HG03139 (cell line): ENCODE data around the gene WDFY3.

Source experiments
- ATAC-seq: cut with Tn5 transposase; IDR thresholded peaks from one replicate; pipeline ENCODE4 v1.9.1; 2021; ENCODE audit not compliant: unreplicated experiment

WDFY3 gene

DNA sequence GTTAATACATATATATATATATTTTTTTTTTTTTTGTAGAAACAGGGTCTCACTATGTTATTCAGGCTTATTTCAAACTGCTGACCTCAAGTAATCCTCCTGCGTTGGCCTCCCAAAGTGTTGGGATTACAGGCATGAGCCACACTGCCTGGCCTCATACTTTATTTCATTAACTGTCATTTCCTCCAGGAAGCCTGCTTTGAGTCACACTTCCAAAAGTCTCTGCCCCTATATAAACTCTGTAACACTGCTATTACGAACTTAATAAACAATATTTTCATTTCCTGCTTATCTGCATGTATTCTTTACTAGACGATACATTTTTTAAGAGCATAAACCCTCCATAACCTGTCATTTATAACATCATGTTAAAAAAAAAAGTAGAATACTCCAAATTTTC is 167.2 kb downstream of the WDFY3 start:
- no peak for ATAC-seq

DNA sequence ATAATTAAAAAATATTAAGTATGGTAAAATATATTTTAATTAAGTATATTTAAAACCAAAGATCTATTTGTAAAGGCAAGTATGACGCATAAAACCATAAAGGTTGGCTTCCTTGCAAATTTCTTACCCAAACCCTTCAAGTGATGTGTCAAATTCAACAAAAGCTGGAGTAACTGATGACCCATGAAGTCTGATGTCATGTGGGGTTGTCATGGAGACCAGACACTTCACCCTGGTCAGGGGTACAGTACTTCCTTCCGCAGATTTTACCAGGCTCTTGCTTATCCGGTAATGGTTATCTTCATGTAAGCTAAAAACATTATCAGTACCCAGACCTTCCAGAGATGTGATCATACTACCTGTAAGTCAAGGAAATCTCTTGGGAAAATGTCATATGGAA is 170.1 kb downstream of the WDFY3 start:
- no peak for ATAC-seq

DNA sequence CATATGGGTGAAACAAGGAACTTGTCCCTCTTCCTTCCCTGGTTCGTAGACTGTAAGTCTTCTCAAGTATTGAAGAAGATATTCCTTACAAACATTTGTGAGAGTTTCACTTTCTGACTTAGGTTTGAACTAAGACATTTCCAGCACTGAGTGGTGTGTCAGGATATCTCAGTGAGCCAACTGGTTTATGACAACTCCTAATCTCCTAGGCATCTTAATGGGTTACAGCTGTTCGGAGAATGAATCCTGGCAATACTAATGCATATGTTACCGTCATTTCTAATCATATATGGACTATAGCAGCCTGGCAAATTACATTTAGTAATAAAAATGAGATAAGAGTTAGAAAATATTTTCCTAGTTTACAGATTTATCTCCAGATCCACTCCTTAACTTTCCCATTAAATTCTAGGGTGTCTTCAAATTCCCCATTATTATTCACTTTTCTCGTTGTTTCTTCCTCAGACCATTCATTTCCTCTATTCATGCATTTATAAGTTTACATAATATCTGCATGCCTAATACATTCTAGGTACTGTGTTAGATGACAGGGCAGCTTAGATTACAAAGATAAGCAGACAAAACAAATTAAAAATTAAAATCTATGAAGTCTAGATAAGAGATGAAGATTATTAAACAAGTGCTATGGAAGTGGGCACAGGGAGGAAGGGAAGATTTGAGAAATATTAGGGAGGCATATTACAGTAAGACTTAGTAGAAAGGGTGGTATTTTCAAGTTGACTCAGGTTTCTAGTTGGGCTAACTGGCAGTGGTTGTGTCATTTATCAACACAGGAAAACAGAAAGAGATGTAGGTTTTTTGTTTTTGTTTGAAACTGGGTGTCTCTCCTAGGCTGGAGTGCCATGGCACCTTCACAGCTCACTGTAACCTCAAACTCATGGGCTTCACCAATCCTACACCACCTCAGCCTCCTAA is 173.9 kb downstream of the WDFY3 start:
- no peak for ATAC-seq

DNA sequence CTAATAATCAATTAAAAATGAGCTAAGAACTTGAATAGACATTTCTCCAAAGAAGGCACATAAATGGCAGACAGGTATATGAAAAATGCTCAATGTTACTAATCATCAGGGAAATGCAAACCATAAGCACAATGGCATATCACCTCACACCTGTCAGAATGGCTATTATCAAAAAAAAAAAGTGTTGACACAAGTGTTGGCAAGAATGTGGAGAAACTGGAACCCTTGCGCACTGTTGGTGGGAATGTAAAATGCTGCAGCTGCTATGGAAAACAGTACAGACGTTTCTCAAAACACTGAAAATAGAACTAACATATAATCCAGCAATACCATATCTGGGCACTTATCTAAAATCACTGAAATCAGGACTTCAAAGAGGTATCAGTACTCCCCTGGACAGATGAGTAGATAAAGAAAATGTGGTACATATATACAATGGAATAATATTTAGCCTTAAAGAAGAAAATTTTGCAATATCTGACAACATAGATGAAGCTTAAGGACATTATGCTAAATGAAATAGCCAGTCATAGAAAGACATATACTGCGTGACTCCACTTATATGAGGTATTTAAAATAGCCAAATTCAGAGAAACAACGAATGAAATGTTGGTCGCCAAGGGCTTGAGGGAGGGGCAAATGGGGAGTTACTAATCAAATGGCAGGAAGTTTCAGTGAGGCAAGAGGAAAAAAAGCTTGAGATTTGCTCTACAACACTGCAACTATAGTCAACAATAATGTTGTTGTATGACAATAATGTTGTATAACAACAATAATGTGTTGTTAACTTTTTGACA is 175.5 kb downstream of the WDFY3 start:
- ATAC-seq, result no peak

DNA sequence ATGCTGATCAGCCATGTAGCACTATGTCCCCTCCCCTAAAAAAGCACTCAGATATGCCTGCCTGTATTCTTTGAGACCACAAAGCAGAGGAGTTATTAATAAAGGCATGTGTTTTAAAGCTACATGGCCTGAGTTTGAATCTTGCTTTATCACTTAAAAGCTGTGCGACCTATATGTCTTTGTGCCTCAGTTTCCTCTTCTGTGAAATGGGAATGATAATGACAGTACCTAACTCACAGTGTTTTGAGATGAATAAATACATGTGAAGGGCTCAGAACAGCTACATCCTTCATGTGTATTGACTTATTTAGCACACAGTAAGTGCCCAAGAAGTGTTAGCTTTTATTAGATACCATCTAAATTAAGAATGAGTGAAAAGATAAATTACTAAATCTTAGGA is 180.0 kb downstream of the WDFY3 start:
- ATAC-seq, result no peak

DNA sequence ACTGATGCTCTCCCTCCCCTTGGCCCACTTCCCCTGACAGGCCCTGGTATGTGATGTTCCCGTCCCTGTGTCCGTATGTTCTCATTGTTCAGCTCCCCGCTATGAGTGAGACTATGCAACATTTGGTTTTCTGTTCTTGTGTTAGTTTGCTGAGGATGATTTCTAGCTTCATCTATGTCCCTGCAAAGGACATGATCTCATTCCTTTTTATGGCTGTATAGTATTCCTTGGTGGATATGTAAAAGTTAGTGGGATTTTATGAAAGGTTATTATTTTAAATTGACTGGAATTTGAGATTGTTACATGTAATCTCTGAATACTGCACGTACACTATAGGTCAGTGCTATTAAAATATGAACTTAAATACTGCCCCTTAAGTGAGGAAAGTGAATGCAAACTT is 184.0 kb downstream of the WDFY3 start:
- ATAC-seq, result no peak

DNA sequence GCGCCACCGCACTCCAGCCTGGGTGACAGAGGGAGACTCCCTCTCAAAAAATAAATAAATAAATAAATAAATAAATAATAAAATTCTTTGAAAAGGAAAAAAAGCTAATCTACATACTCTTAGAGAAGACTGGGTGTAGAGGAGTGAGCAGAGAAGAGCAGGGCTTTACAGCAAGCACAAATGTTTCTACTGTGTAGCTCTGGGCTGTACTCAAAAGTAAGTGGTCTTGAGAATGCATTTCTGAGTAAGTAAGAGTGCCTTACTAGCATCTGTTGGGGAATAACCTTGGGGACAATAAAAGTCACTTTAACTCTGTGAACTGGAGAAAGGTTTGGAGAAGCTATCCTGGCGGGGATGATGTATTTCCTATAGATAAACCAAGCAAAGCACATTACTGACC is 185.8 kb downstream of the WDFY3 start:
- ATAC-seq, result no peak

DNA sequence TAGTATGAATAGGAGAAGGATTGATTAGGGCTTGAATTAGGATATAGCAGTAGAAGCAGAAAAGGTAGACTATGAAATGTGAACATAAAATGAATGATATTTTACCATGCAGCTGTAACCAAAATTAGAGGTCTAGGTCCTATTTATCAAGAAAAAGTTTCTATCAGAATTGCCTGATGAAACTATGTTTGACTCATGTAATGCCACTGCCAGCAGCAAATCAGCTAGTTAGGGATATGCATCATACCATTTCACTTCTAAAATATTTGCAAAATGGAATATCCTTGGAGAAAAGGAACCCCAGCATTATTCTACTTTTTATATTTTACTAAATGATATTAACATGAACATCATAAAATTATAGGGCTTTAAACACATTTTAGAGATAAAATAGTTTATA is 188.4 kb downstream of the WDFY3 start:
- no peak for ATAC-seq

DNA sequence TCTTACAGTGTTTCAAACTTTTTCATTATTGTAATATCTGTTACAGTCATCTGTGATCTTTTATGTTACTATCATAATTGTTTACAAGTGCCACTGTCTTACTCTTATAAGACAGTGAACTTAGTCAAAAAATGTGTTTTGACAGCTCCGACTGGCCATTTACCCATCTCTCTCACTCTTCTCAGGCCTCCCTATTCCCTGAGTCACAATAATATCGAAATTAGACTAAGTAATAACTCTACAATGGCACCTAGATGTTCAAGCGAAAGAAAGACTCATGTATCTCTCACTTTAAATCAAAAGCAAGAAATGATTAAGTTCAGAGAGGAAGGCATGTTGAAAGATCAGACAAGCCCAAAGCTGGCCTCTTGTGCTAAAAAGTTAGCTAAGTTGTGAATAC is 199.3 kb downstream of the WDFY3 start:
- ATAC-seq, result no peak

DNA sequence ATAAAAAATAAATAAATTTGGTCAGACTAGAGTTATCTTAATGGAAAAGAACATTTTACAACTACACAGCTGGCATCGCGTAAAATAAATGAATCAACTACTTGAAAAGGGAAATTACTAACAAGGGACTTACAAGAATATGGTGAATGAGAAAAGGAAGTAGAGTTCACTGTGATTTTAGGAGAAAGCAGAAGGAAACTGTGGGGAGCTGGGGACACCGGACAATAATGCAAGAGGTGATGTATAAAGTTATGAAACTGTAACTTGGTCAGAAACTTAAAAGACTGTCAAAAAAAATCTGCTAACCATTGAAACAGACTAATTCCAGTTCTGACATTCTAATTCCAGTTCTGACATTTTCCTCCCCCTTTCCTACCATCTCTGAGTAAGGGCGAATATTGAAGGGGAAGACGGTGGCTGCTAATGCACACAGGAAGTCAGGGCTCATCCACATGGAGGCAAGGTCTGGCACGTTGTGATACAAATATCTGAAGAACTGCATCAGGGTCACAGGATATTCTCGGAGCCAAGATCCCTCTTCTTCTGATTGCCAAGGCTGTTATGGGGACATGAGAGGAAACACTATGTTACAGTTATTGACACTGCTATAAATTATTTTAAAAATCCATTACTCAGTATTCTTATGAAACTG is 213.0 kb downstream of the WDFY3 start:
- ATAC-seq, result no peak

DNA sequence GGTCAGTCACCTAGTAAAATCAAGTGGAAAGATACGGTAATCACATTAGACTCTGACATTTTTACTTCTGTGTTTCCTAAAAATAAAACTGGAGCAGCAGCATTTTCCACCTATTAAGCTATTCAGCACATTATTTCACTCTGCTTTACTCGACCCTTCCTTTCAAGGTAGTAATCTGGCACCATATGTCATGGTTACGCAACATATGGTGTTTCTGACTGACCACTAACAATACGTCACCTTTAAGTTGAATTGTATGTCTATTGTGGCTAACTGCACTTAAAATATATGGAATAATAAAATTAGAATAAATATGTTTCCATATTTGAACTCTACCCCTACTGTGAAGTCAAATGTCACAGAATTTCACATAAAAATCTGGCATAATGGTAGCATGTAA is 214.8 kb downstream of the WDFY3 start:
- no peak for ATAC-seq

DNA sequence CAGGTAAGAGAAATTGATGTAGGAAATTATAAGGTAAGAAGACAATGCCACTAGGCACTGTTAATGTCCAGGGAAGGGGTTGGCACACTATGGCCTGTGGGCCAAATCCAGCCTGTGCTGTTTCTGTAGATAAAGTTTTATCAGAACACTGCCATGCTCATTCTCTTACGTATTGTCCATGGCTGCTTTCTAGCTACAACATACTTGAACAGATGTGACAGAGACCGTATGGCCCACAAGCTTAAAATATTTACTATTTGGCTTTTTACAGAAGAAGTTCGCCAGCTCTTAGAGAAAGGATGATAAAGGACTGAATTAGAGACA is 215.6 kb downstream of the WDFY3 start:
- no peak for ATAC-seq

DNA sequence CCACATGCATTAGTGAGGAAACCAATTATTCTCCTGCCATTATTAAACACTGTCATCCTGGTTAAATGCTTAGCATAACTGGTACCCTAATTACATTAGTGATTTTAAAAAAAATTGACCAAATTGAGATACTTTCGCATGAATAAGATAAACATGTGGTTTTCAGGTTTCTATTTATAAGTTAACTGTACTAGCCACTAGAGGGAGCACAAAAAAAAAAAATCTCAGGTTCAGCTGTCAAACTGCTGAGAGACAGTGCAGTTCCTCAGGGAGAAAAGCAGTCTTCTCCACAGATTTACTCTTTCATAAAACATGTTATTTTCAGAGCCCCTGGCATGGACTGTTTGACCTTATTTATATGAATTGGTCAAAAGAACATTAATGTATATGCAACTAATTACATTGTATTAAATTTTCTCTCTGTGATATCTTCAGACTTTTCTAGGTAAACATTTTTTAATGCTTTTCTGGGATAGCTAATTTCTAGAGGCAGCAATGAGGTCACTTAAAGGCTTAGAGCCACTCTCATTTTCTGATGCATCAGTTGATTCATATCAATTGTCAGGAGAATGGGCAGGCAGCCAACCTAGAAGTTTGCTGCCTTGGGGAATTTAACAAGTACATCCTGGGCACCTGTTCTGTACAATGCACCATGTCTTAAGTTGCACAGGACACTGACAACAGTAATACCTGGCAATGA is 216.1 kb downstream of the WDFY3 start:
- no peak for ATAC-seq

DNA sequence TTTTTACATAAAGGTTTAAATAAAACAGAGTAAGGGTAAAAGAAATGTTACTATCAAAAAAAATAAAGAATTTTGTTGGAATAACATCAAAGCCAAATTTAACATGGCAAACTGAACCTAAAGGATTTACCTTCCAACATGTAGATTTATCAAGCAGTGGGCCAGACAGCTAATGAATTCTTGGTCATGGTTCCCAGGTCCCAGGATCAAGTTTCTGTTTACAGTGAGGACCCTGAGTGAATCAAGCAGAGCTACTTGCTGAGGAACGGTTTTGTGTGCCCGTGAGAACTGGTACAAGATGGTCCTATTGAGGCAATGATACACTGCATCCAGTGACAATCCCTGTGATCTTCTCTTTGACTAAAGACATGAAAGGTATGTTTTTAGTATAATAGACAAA is 226.4 kb downstream of the WDFY3 start:
- ATAC-seq, result no peak

DNA sequence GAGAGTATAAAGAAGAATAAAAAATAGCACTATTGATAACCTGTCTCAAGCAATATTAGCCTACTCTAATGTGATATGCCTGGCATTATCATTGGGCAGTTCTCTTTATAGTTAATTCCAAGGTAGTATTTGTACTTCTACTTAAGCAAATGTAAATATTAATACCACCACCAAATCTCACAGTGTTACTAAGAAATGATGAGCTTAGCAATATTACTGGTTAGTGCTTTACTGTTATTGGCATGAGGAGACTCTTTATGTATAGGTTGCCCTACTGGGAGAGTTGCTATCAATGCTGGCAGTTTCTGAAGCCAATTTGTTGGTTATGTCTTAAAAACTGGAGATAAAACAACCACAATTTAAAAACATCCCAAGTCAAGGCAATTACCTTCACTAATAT is 227.9 kb downstream of the WDFY3 start:
- no peak for ATAC-seq

DNA sequence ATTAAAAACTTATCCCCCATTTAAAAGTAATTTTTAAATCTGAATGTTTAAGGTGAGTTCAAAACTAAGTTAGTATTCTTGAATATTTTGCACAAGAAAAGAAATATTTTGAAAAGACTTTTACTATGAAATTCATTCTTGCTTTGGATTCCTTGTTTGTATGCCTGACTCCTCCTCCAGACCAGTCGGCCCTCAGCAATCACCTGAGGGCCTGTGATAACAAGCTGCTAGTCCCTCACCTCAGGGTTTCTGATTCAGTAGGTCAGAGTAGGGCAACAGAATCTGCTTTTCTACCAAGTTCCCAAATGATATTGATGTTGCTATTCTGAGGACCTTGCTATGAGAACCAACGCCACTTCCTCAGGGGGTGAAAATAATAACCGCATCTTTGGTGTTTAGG is 228.8 kb downstream of the WDFY3 start:
- no peak for ATAC-seq

DNA sequence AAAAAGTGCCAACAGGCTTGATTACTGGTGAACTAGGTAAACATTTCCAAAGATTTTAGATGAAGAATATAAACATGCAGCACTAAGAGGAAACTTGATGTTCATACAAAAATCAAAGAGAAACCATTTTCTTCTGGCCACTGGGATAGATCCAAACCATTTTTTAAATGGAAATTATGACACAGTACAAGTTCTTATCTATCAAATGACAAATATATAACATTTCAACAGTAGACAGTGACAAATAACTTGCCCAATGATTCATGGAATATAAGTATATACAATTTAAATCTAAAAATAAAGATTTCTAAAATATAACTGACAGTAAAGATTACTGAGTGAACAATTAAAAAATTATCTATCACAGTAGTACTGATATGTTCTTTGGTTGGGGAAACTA is 232.5 kb downstream of the WDFY3 start:
- no peak for ATAC-seq

DNA sequence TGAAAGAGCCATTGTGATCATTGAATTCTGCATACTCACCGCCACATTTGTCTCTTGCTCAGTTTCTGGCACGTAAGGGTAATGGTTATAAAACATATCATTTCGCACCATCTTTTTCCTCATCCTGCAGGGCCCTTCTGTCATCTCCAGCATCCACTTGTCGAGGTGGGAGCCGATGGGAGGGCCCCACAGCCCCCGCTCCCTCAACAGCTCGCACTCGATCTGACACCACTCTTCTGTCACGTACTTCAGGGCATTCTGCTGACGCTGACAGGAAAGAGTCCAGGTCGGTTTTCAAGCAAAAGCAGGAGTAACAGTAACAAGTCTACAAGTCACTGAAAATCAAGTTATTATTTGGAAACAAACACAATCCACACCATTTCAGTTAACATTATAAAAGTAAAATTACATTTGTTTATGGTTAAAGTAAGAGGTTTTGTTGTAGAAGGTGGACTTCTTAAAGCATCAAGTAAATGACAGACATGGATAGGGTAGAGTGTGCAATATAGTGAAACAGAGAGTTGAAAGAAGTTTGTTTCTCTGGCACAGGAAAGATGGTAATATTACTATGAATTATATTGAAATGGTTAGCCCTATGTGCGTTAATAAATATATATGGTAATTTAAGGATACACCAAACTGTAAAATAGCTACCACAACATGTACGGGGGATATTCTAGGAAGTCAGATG is 233.0 kb downstream of the WDFY3 start:
- ATAC-seq, result no peak

DNA sequence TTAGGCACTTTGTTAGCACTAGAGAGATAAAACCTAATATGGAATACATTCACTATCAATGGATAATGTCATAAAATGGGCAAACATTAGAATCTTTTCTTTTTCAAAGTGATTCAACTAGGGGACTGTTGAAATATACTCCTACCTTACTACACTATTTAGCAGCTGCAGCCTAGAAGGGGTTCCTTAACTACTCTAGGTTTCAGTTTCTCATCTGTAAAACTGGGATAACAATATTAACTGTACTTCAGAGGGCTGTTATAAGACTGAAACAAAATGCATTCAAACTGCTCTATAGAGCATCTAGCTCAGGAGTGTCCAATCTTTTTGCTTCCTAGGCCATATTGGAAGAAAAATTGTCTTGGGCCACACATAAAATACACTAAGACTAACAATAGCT is 236.1 kb downstream of the WDFY3 start:
- no peak for ATAC-seq

DNA sequence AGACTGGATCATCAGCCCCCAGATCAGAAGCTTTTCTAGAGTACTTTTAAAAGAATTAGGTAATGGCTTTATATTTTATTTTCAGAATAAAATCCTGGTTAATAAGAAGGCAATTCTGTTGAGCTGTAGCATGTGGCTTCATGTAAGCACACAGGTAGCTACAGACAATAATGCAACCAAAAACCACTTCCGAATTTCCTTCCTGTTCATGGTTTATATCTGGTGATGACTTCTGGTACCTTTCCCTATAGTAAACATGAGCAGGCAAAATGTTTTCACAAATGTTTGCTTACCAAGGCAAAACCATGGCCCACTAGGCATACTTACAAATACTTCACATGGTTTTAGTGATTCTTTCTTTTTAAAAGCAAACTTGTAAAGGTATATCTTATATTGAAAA is 239.0 kb downstream of the WDFY3 start:
- ATAC-seq, result no peak

DNA sequence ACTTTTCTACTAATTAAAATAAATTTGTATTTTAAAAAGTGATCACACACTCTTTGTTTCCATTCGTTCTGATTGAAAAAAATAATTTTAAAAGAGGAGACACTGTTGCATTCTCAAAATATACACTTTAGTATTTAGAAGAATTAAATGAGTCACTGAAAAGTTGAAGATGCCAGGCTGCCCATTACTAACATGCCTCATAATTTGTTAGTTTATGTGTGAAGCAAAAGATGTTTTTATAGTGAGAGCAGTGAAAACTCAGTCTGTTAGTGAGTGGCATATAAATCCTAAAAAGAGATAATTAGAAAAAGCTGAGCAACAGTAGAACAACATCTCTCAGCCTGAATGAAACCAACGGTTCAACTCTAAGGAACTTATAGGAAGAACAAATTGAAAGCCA is 240.1 kb downstream of the WDFY3 start:
- no peak for ATAC-seq
